ENCODE results near the gene ACBD3.
A peak's percentile ranks its signal among the peaks of the same experiment; 100 is the strongest.

Gene ACBD3

GRCh38 chr1:226116673-226117072 lies 69.9 kb downstream of the ACBD3 start:
- no peak for DNase-seq (ENCODE audit: low read depth in 2 of 2, low spot score in 1 of 2)

- no peak for DNase-seq (ENCODE audit: low read depth in 2 of 2, low spot score in 1 of 2)
Observed at GRCh38 chr1:226112626-226113025, 73.9 kb downstream of the ACBD3 start.

GRCh38 chr1:226111883-226112261 lies 74.7 kb downstream of the ACBD3 start:
- DNase-seq (ENCODE audit: low read depth in 2 of 2, low spot score in 1 of 2), result no peak

- no peak for DNase-seq (ENCODE audit: low read depth in 2 of 2, low spot score in 1 of 2)
Observed at GRCh38 chr1:226111098-226111882, 75.3 kb downstream of the ACBD3 start.

- peak in 1 of 2 donors; percentile 44 for DNase-seq (ENCODE audit: low read depth in 2 of 2, low spot score in 1 of 2)
Observed at GRCh38 chr1:226110249-226111097, 76.1 kb downstream of the ACBD3 start.

- peak in 1 of 2 donors; percentile 64 for DNase-seq (ENCODE audit: low read depth in 2 of 2, low spot score in 1 of 2)
Observed at GRCh38 chr1:226109829-226110248, 76.7 kb downstream of the ACBD3 start.

GRCh38 chr1:226108935-226109828 lies 77.4 kb downstream of the ACBD3 start:
- DNase-seq (ENCODE audit: low read depth in 2 of 2, low spot score in 1 of 2), result no peak

GRCh38 chr1:226107471-226108460 lies 78.8 kb downstream of the ACBD3 start:
- DNase-seq (ENCODE audit: low read depth in 2 of 2, low spot score in 1 of 2), result no peak

- no peak for DNase-seq (ENCODE audit: low read depth in 2 of 2, low spot score in 1 of 2)
Observed at GRCh38 chr1:226104671-226105121, 81.8 kb downstream of the ACBD3 start.

- DNase-seq (ENCODE audit: low read depth in 2 of 2, low spot score in 1 of 2), result no peak
Observed at GRCh38 chr1:226100436-226101391, 85.8 kb downstream of the ACBD3 start.

GRCh38 chr1:226098870-226099835 lies 87.4 kb downstream of the ACBD3 start:
- no peak for DNase-seq (ENCODE audit: low read depth in 2 of 2, low spot score in 1 of 2)

GRCh38 chr1:226097866-226098625 lies 88.5 kb downstream of the ACBD3 start:
- no peak for DNase-seq (ENCODE audit: low read depth in 2 of 2, low spot score in 1 of 2)

GRCh38 chr1:226095286-226095685 lies 91.3 kb downstream of the ACBD3 start:
- DNase-seq (ENCODE audit: low read depth in 2 of 2, low spot score in 1 of 2), result no peak
